ENCODE results near the gene ADGRL3.

The ADGRL3 gene

GRCh38 chr4:61886131-61886530, 686.0 kb downstream of the ADGRL3 start:
- Histone ChIP-seq H2AFZ (ENCODE audit: low read depth, low read length, severe bottlenecking) (no peak overlapping the region), H3K4me3 (ENCODE audit: insufficient read depth, low read length, poor library complexity, severe bottlenecking) (no peak overlapping the region), H3K9me3 (ENCODE audit: insufficient read depth, low read length) (no peaks in the 10 kb centered on the region), H3F3A (ENCODE audit: insufficient read depth) (no peaks in the 10 kb centered on the region), H3K27me3 (ENCODE audit: low read length) (no peaks in the 10 kb centered on the region), H3K27ac (ENCODE audit: low read depth, low read length) (no peak overlapping the region), H3K79me2 (ENCODE audit: insufficient read depth, low read length) (no peaks in the 10 kb centered on the region), H4K20me1 (ENCODE audit: low read depth, low read length) (no peaks in the 10 kb centered on the region), H3K9ac (ENCODE audit: low read length) (no peak overlapping the region), H3K4me2 (ENCODE audit: low read depth, low read length, poor library complexity, severe bottlenecking) (no peak overlapping the region), H3K36me3 (ENCODE audit: low read length) (no peaks in the 10 kb centered on the region), H3K9me2 (replicated peaks; ENCODE audit: insufficient read depth, low read length) (no peaks in the 10 kb centered on the region)
- TF ChIP-seq EZH2phosphoT487 (conservative IDR thresholded peaks at IDR 0.05; ENCODE audit: low read length) (no peak), CTCF (IDR thresholded peaks at IDR 0.05; ENCODE audit: insufficient read depth, low read length, poor library complexity, severe bottlenecking) (no peak)

GRCh38 chr4:61889117-61889516, 689.0 kb downstream of the ADGRL3 start:
- no peaks in the 10 kb centered on the region for H3K9me3 ChIP-seq (ENCODE audit: insufficient read depth, low read length)
- H2AFZ ChIP-seq (ENCODE audit: low read depth, low read length, severe bottlenecking) = no peak overlapping the region
- H4K20me1 ChIP-seq (ENCODE audit: low read depth, low read length) = no peaks in the 10 kb centered on the region
- TF ChIP-seq CTCF (IDR thresholded peaks at IDR 0.05; ENCODE audit: insufficient read depth, low read length, poor library complexity, severe bottlenecking) (no peak), EZH2phosphoT487 (conservative IDR thresholded peaks at IDR 0.05; ENCODE audit: low read length) (no peak)
- H3K27ac ChIP-seq (ENCODE audit: low read depth, low read length) = no peak overlapping the region
- H3K9me2 ChIP-seq (replicated peaks; ENCODE audit: insufficient read depth, low read length) = no peaks in the 10 kb centered on the region
- H3K36me3 ChIP-seq (ENCODE audit: low read length) = no peaks in the 10 kb centered on the region
- no peak overlapping the region for H3K9ac ChIP-seq (ENCODE audit: low read length)
- no peaks in the 10 kb centered on the region for H3K79me2 ChIP-seq (ENCODE audit: insufficient read depth, low read length)
- no peak overlapping the region for H3K4me3 ChIP-seq (ENCODE audit: insufficient read depth, low read length, poor library complexity, severe bottlenecking)
- no peak overlapping the region for H3K4me2 ChIP-seq (ENCODE audit: low read depth, low read length, poor library complexity, severe bottlenecking)
- H3F3A ChIP-seq (ENCODE audit: insufficient read depth) = no peaks in the 10 kb centered on the region
- no peaks in the 10 kb centered on the region for H3K27me3 ChIP-seq (ENCODE audit: low read length)

- no peaks in the 10 kb centered on the region for H4K20me1 ChIP-seq (ENCODE audit: low read depth, low read length)
- no peak overlapping the region for H3K27ac ChIP-seq (ENCODE audit: low read depth, low read length)
- no peaks in the 10 kb centered on the region for H3K9me2 ChIP-seq (replicated peaks; ENCODE audit: insufficient read depth, low read length)
- TF ChIP-seq CTCF (IDR thresholded peaks at IDR 0.05; ENCODE audit: insufficient read depth, low read length, poor library complexity, severe bottlenecking) (no peak), EZH2phosphoT487 (conservative IDR thresholded peaks at IDR 0.05; ENCODE audit: low read length) (no peak)
- H3K9me3 ChIP-seq (ENCODE audit: insufficient read depth, low read length) = no peaks in the 10 kb centered on the region
- no peaks in the 10 kb centered on the region for H3K27me3 ChIP-seq (ENCODE audit: low read length)
- no peak overlapping the region for H2AFZ ChIP-seq (ENCODE audit: low read depth, low read length, severe bottlenecking)
- no peaks in the 10 kb centered on the region for H3K36me3 ChIP-seq (ENCODE audit: low read length)
- H3K4me2 ChIP-seq (ENCODE audit: low read depth, low read length, poor library complexity, severe bottlenecking) = no peak overlapping the region
- no peak overlapping the region for H3K9ac ChIP-seq (ENCODE audit: low read length)
- no peaks in the 10 kb centered on the region for H3F3A ChIP-seq (ENCODE audit: insufficient read depth)
- H3K79me2 ChIP-seq (ENCODE audit: insufficient read depth, low read length) = no peaks in the 10 kb centered on the region
- H3K4me3 ChIP-seq (ENCODE audit: insufficient read depth, low read length, poor library complexity, severe bottlenecking) = no peak overlapping the region
Observed at GRCh38 chr4:61890321-61890720, 690.2 kb downstream of the ADGRL3 start.
